Measurements from ENCODE around the gene MAP3K14. TPM values are rescaled to one million over a fixed set of nuclear protein-coding genes. Genes with fewer than 3 reads are reported as not detected.

Gene MAP3K14
- total RNA-seq, 1 donor from 2014 or later: 9.9 TPM

DNA sequence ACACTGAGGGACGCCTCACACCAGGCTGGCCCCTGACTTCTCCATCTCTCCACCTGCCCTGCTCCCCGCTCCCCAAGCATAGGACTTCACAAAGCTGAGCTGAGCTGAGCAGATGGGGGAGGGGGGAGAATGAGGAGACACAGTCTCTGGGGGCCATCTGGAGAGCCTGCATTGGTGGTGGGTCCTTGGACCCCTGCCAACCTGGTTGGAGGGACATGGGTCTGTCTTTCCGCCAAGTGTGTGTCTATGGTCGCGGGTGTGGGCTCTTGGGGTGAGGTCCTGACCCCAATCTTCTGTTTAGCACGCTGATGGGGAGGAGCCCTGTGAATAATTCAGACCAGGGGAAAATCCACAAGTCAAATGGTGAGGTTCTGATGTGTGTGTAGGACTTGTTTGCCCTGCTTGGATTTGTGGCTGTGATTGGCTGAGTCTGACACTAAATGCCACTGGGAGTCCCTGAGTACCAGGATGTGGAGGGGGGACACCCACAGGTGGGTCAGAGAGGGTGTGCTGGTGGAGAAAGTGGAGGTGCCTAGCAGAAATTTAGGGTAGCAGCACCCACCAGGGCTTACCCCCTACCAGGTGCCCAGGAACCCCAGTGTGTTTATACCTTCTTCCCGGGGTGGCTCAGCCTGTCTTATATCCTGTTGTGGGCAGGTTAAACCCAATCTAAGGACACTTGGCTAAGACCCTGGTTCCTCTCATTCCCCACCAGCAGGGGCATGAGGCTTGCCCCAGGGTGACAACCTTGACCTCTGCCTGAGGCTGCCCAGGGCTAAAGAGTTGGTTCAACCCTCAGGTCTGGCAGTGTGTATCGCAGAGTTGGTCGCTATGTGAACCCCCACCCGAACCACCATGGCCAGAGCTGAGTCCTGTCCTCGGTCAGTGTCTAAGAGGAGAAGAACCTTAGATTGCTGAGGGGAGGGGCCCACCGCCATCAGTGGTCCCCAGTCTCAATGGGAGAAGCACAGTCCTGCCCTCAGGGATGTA lies 93.0 kb downstream of the MAP3K14 start:
- Histone ChIP-seq H3K27ac (peak overlapping the region; percentile 70), H3K27me3 (no peaks in the 10 kb centered on the region), H3K4me3 (peak overlapping the region; percentile 64), H3K36me3 (no peaks in the 10 kb centered on the region), H3K4me1 (peaks cover 32% of the 10 kb centered on the region), H3K9me3 (no peaks in the 10 kb centered on the region)
- intact Hi-C loops (cut with DNase I): loop anchor here (5.0 kb wide), 1 partner anchor 163 kb away; no protein-coding TSS in a partner anchor
- no peak for DNase-seq
- TF ChIP-seq CTCF (IDR thresholded peaks at IDR 0.05): no peak
- ATAC-seq: no peak

DNA sequence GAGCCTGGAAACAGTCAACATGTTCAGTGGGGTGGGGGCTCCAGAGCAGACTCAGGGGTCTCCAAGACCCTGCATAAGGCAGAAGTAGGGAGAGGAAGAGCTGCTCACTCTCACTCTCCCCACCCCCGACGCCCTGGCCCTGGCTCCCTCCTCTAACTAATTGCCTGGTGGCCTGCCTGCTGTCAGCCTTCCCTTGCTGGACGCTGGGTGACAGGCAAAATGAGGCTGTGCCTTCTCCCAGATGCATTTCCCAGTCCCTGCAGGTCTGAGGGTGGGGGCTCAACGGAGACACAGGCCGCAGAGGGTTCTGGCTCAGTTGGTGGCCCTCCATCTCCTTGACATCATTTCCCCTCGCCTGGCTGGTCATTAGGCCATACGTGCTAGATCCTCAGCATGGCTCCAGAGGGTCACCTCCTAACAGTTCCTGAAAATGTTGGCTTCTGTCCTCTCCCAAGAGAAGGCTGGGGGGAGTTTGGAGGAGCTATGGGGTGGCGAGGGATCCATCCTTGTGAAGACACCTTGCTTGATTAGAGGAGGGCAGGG lies 93.8 kb downstream of the MAP3K14 start:
- TF ChIP-seq CTCF (IDR thresholded peaks at IDR 0.05): no peak
- intact Hi-C loops (cut with DNase I): loop anchor here (5.0 kb wide), 1 partner anchor 164 kb away; no protein-coding TSS in a partner anchor
- ATAC-seq: no peak
- Histone ChIP-seq H3K27me3 (no peaks in the 10 kb centered on the region), H3K27ac (peak overlapping the region; percentile 70), H3K9me3 (no peaks in the 10 kb centered on the region), H3K4me1 (peaks cover 25% of the 10 kb centered on the region), H3K4me3 (peak overlapping the region; percentile 64), H3K36me3 (no peaks in the 10 kb centered on the region)
- no peak for DNase-seq

GRCh38 chr17:45222289-45222995 lies 94.4 kb downstream of the MAP3K14 start:
- intact Hi-C loops (cut with DNase I): loop anchor here (5.0 kb wide), 1 partner anchor 165 kb away; no protein-coding TSS in a partner anchor
- H3K36me3 ChIP-seq: no peaks in the 10 kb centered on the region
- no peaks in the 10 kb centered on the region for H3K9me3 ChIP-seq
- peak overlapping the region; percentile 70 for H3K27ac ChIP-seq
- no peak for TF ChIP-seq CTCF (IDR thresholded peaks at IDR 0.05)
- ATAC-seq: no peak
- peaks cover 18% of the 10 kb centered on the region for H3K4me1 ChIP-seq
- H3K4me3 ChIP-seq: peak overlapping the region; percentile 64
- no peaks in the 10 kb centered on the region for H3K27me3 ChIP-seq
- no peak for DNase-seq

- no peaks in the 10 kb centered on the region for H3K36me3 ChIP-seq
- peak overlapping the region; percentile 70 for H3K27ac ChIP-seq
- H3K9me3 ChIP-seq: no peaks in the 10 kb centered on the region
- peaks cover 15% of the 10 kb centered on the region for H3K4me1 ChIP-seq
- intact Hi-C loops (cut with DNase I): loop anchor here (5.0 kb wide), 1 partner anchor 165 kb away; no protein-coding TSS in a partner anchor
- TF ChIP-seq CTCF (IDR thresholded peaks at IDR 0.05): no peak
- DNase-seq: no peak
- no peak for ATAC-seq
- H3K27me3 ChIP-seq: no peaks in the 10 kb centered on the region
- H3K4me3 ChIP-seq: peak overlapping the region; percentile 64
Observed at GRCh38 chr17:45222014-45222288, 94.9 kb downstream of the MAP3K14 start.

DNA sequence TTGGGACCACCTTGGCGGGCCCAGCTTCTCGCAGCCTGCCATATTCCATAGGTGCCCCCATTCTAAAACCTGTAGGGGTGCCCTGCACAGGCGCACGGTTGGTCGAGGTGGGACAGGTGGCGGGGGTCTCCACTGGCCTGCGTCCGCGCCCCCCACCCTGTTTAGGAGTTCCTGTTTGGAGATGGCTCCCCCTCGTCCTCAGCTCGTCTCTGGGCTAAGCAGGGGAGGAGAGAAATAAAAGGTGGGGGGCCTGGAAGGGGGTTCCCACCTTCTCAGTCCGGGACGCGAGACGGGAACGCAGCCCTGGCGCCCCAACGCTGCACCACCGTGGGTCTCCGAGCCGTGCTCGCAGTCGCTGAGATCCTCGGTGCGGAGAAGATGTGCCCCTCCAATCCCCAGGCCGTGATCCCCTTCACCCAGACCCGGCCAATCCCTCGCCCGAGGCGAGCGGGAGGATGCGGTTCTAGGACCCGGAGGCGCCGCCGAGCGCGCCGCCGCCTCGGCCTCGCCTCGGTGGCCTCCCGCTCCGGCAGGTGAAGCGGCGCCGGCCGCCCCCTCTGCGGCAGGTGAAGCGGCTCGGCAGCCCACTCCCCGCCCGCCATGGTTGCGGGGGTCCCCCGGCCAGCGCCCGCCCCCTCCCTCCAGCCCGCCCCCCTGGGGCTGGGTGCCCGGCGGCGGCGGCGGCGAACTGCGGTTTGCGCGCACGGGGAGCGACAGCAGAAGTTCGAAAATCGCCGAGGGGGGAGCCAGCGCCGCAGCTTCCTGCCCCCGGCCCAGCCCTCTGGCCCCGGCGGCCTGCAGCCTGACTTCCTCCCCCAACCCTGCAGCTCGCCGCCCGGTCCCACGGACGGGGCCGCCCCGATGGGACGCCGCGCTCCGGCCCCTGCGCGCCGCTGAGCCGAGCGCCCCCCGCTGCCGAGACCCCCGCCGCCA lies 95.5 kb downstream of the MAP3K14 start, which contains the start of gene FMNL1:
FMNL1 (plus strand) TSS at position 805 of the 933 bp plus-strand sequence. CDS start 240 bp downstream, outside the sequence.
- ATAC-seq: peak; percentile 64

More for the DNA sequence above, 95.5 kb downstream of the MAP3K14 start, which contains the start of gene FMNL1:
- Histone ChIP-seq H3K4me1 (peaks cover 9% of the 10 kb centered on the region), H3K4me3 (peak within 1 kb of the TSS; percentile 64), H3K27me3 (no peaks in the 10 kb centered on the region), H3K27ac (peak within 1 kb of the TSS; percentile 70), H3K36me3 (no peaks in the 10 kb centered on the region), H3K9me3 (no peaks in the 10 kb centered on the region)
- intact Hi-C loops (cut with DNase I): loop anchor here (5.0 kb wide), 1 partner anchor 166 kb away; no protein-coding TSS in a partner anchor
- peak; percentile 87 for DNase-seq
- no peak for TF ChIP-seq CTCF (IDR thresholded peaks at IDR 0.05)

All from upper lobe of right lung (tissue), 1 donor.